Measurements from ENCODE around the gene FGF9.

FGF9 gene

GRCh38 chr13:21703846-21704245 is 33.0 kb downstream of the FGF9 start:
- in situ Hi-C loops (cut with MboI; ENCODE audit: low sequenced_read_pairs), result no loop called here

- in situ Hi-C loops (cut with MboI; ENCODE audit: low sequenced_read_pairs), result no loop called here
These were observed 36.7 kb downstream of the FGF9 start for GRCh38 chr13:21707586-21707985.

GRCh38 chr13:21709697-21710096 is 38.8 kb downstream of the FGF9 start:
- in situ Hi-C loops (cut with MboI; ENCODE audit: low sequenced_read_pairs), result no loop called here

- in situ Hi-C loops (cut with MboI; ENCODE audit: low sequenced_read_pairs), result no loop called here
These were observed 39.3 kb downstream of the FGF9 start for GRCh38 chr13:21710163-21710562.

- in situ Hi-C loops (cut with MboI; ENCODE audit: low sequenced_read_pairs), result no loop called here
These were observed 46.9 kb downstream of the FGF9 start for GRCh38 chr13:21717817-21718216.

GRCh38 chr13:21719463-21719862 is 48.6 kb downstream of the FGF9 start:
- in situ Hi-C loops (cut with MboI; ENCODE audit: low sequenced_read_pairs), result no loop called here

GRCh38 chr13:21723807-21724505 is 53.1 kb downstream of the FGF9 start:
- in situ Hi-C loops (cut with MboI; ENCODE audit: low sequenced_read_pairs), result no loop called here

- in situ Hi-C loops (cut with MboI; ENCODE audit: low sequenced_read_pairs), result no loop called here
These were observed 59.5 kb downstream of the FGF9 start for GRCh38 chr13:21730186-21730880.

GRCh38 chr13:21733475-21734263 is 62.8 kb downstream of the FGF9 start:
- in situ Hi-C loops (cut with MboI; ENCODE audit: low sequenced_read_pairs), result no loop called here

- in situ Hi-C loops (cut with MboI; ENCODE audit: low sequenced_read_pairs), result no loop called here
These were observed 64.1 kb downstream of the FGF9 start for GRCh38 chr13:21734961-21735360.

GRCh38 chr13:21735701-21736401 is 65.0 kb downstream of the FGF9 start:
- in situ Hi-C loops (cut with MboI; ENCODE audit: low sequenced_read_pairs), result no loop called here

- in situ Hi-C loops (cut with MboI; ENCODE audit: low sequenced_read_pairs), result no loop called here
These were observed 66.1 kb downstream of the FGF9 start for GRCh38 chr13:21736926-21737325.

GRCh38 chr13:21738630-21739029 is 67.8 kb downstream of the FGF9 start:
- in situ Hi-C loops (cut with MboI; ENCODE audit: low sequenced_read_pairs), result no loop called here

GRCh38 chr13:21739771-21740170 is 68.9 kb downstream of the FGF9 start:
- in situ Hi-C loops (cut with MboI; ENCODE audit: low sequenced_read_pairs), result no loop called here

GRCh38 chr13:21741396-21741979 is 70.6 kb downstream of the FGF9 start:
- in situ Hi-C loops (cut with MboI; ENCODE audit: low sequenced_read_pairs), result no loop called here

GRCh38 chr13:21742096-21742495 is 71.2 kb downstream of the FGF9 start:
- in situ Hi-C loops (cut with MboI; ENCODE audit: low sequenced_read_pairs), result no loop called here

GRCh38 chr13:21744149-21744548 is 73.3 kb downstream of the FGF9 start:
- in situ Hi-C loops (cut with MboI; ENCODE audit: low sequenced_read_pairs), result no loop called here

GRCh38 chr13:21745307-21745706 is 74.4 kb downstream of the FGF9 start:
- in situ Hi-C loops (cut with MboI; ENCODE audit: low sequenced_read_pairs), result no loop called here

GRCh38 chr13:21747456-21747855 is 76.6 kb downstream of the FGF9 start:
- in situ Hi-C loops (cut with MboI; ENCODE audit: low sequenced_read_pairs), result no loop called here

GRCh38 chr13:21748166-21748565 is 77.3 kb downstream of the FGF9 start:
- in situ Hi-C loops (cut with MboI; ENCODE audit: low sequenced_read_pairs), result no loop called here

- in situ Hi-C loops (cut with MboI; ENCODE audit: low sequenced_read_pairs), result no loop called here
These were observed 78.5 kb downstream of the FGF9 start for GRCh38 chr13:21749410-21749809.
